GM12872 (cell line): Measurements from ENCODE around the gene HNRNPCL1.

ENCODE experiments used
- CTCF ChIP-seq: IDR thresholded peaks from 3 replicates; pipeline ENCODE4 v1.5.1; 2011; ENCODE audit warnings: low read depth, mild to moderate bottlenecking, low read length, moderate library complexity; ENCODE audit not compliant: insufficient read depth

The HNRNPCL1 gene

GRCh38 chr1:12810691-12811408 is 37.7 kb downstream of the HNRNPCL1 start:
- TF ChIP-seq CTCF, result no peak

- no peak for TF ChIP-seq CTCF
These were observed 38.6 kb downstream of the HNRNPCL1 start for GRCh38 chr1:12809933-12810332.

GRCh38 chr1:12799730-12800129 is 48.8 kb downstream of the HNRNPCL1 start:
- TF ChIP-seq CTCF, result no peak

- TF ChIP-seq CTCF, result no peak
These were observed 49.6 kb downstream of the HNRNPCL1 start for GRCh38 chr1:12798911-12799310.
